Measurements from ENCODE around the gene ANKRD23.

Gene ANKRD23

GRCh38 chr2:96841701-96842495, 1.9 kb downstream of the ANKRD23 start:
- H3K36me3 Mint-ChIP-seq (ENCODE audit: low read depth): peaks cover 9% of the 10 kb centered on the region
- no peaks in the 10 kb centered on the region for H3K9me3 Mint-ChIP-seq
- peaks cover 19% of the 10 kb centered on the region for H3K4me1 Mint-ChIP-seq (ENCODE audit: low read depth)
- H3K27ac Mint-ChIP-seq: no peak overlapping the region
- H3K4me3 Mint-ChIP-seq: no peak overlapping the region
- peaks cover 4% of the 10 kb centered on the region for H3K27me3 Mint-ChIP-seq
- intact Hi-C loops (cut with micrococcal nuclease): no loop called here

- Mint-ChIP-seq H3K27me3 (peaks cover 4% of the 10 kb centered on the region), H3K27ac (no peak overlapping the region), H3K4me1 (ENCODE audit: low read depth) (peaks cover 19% of the 10 kb centered on the region), H3K4me3 (peak overlapping the region; percentile 33), H3K36me3 (ENCODE audit: low read depth) (peaks cover 13% of the 10 kb centered on the region), H3K9me3 (no peaks in the 10 kb centered on the region)
- intact Hi-C loops (cut with micrococcal nuclease): no loop called here
Measured at GRCh38 chr2:96839875-96840850, 3.7 kb downstream of the ANKRD23 start.

GRCh38 chr2:96839293-96839874, 4.4 kb downstream of the ANKRD23 start:
- intact Hi-C loops (cut with micrococcal nuclease): no loop called here
- Mint-ChIP-seq H3K9me3 (no peaks in the 10 kb centered on the region), H3K27me3 (peaks cover 4% of the 10 kb centered on the region), H3K4me1 (ENCODE audit: low read depth) (peaks cover 19% of the 10 kb centered on the region), H3K36me3 (ENCODE audit: low read depth) (peaks cover 21% of the 10 kb centered on the region), H3K4me3 (peak overlapping the region; percentile 33), H3K27ac (no peak overlapping the region)

- Mint-ChIP-seq H3K27ac (no peak overlapping the region), H3K4me3 (no peak overlapping the region), H3K36me3 (ENCODE audit: low read depth) (peaks cover 28% of the 10 kb centered on the region), H3K9me3 (no peaks in the 10 kb centered on the region), H3K27me3 (peaks cover 4% of the 10 kb centered on the region), H3K4me1 (ENCODE audit: low read depth) (peaks cover 19% of the 10 kb centered on the region)
- intact Hi-C loops (cut with micrococcal nuclease): no loop called here
Measured at GRCh38 chr2:96838345-96839292, 5.2 kb downstream of the ANKRD23 start.

- peaks cover 39% of the 10 kb centered on the region for H3K36me3 Mint-ChIP-seq (ENCODE audit: low read depth)
- H3K4me1 Mint-ChIP-seq (ENCODE audit: low read depth): peaks cover 12% of the 10 kb centered on the region
- intact Hi-C loops (cut with micrococcal nuclease): no loop called here
- H3K9me3 Mint-ChIP-seq: no peaks in the 10 kb centered on the region
- no peak overlapping the region for H3K27ac Mint-ChIP-seq
- no peak overlapping the region for H3K4me3 Mint-ChIP-seq
- H3K27me3 Mint-ChIP-seq: peaks cover 4% of the 10 kb centered on the region
Measured at GRCh38 chr2:96837575-96837974, 6.2 kb downstream of the ANKRD23 start.

- no peak overlapping the region for H3K27ac Mint-ChIP-seq
- no peak overlapping the region for H3K4me3 Mint-ChIP-seq
- H3K4me1 Mint-ChIP-seq (ENCODE audit: low read depth): peaks cover 12% of the 10 kb centered on the region
- peaks cover 56% of the 10 kb centered on the region for H3K36me3 Mint-ChIP-seq (ENCODE audit: low read depth)
- H3K27me3 Mint-ChIP-seq: peaks cover 4% of the 10 kb centered on the region
- intact Hi-C loops (cut with micrococcal nuclease): no loop called here
- H3K9me3 Mint-ChIP-seq: no peaks in the 10 kb centered on the region
Measured at GRCh38 chr2:96835830-96836229, 8.0 kb downstream of the ANKRD23 start.

GRCh38 chr2:96832754-96833507, 10.9 kb downstream of the ANKRD23 start:
- Mint-ChIP-seq H3K36me3 (ENCODE audit: low read depth) (peaks cover 79% of the 10 kb centered on the region), H3K27ac (no peak overlapping the region), H3K4me3 (no peak overlapping the region), H3K4me1 (ENCODE audit: low read depth) (no peaks in the 10 kb centered on the region), H3K27me3 (no peaks in the 10 kb centered on the region), H3K9me3 (no peaks in the 10 kb centered on the region)
- intact Hi-C loops (cut with micrococcal nuclease): no loop called here

GRCh38 chr2:96832408-96832753, 11.4 kb downstream of the ANKRD23 start:
- Mint-ChIP-seq H3K9me3 (no peaks in the 10 kb centered on the region), H3K36me3 (ENCODE audit: low read depth) (peaks cover 85% of the 10 kb centered on the region), H3K4me3 (no peak overlapping the region), H3K27ac (no peak overlapping the region), H3K4me1 (ENCODE audit: low read depth) (no peaks in the 10 kb centered on the region), H3K27me3 (no peaks in the 10 kb centered on the region)
- intact Hi-C loops (cut with micrococcal nuclease): no loop called here

- H3K27me3 Mint-ChIP-seq: no peaks in the 10 kb centered on the region
- H3K27ac Mint-ChIP-seq: no peak overlapping the region
- no peak overlapping the region for H3K4me3 Mint-ChIP-seq
- intact Hi-C loops (cut with micrococcal nuclease): no loop called here
- H3K36me3 Mint-ChIP-seq (ENCODE audit: low read depth): peaks cover 92% of the 10 kb centered on the region
- H3K4me1 Mint-ChIP-seq (ENCODE audit: low read depth): no peaks in the 10 kb centered on the region
- no peaks in the 10 kb centered on the region for H3K9me3 Mint-ChIP-seq
Measured at GRCh38 chr2:96831679-96832078, 12.1 kb downstream of the ANKRD23 start.

GRCh38 chr2:96830044-96830562, 13.7 kb downstream of the ANKRD23 start:
- Mint-ChIP-seq H3K9me3 (no peaks in the 10 kb centered on the region), H3K36me3 (ENCODE audit: low read depth) (peaks cover 100% of the 10 kb centered on the region), H3K4me1 (ENCODE audit: low read depth) (no peaks in the 10 kb centered on the region), H3K27ac (no peak overlapping the region), H3K27me3 (no peaks in the 10 kb centered on the region), H3K4me3 (no peak overlapping the region)
- intact Hi-C loops (cut with micrococcal nuclease): no loop called here

GRCh38 chr2:96828874-96829273, 14.9 kb downstream of the ANKRD23 start:
- Mint-ChIP-seq H3K4me3 (no peak overlapping the region), H3K27me3 (no peaks in the 10 kb centered on the region), H3K27ac (no peak overlapping the region), H3K36me3 (ENCODE audit: low read depth) (peaks cover 95% of the 10 kb centered on the region), H3K4me1 (ENCODE audit: low read depth) (no peaks in the 10 kb centered on the region), H3K9me3 (no peaks in the 10 kb centered on the region)
- intact Hi-C loops (cut with micrococcal nuclease): no loop called here

- Mint-ChIP-seq H3K36me3 (ENCODE audit: low read depth) (peaks cover 91% of the 10 kb centered on the region), H3K27me3 (no peaks in the 10 kb centered on the region), H3K4me3 (no peak overlapping the region), H3K27ac (no peak overlapping the region), H3K4me1 (ENCODE audit: low read depth) (no peaks in the 10 kb centered on the region), H3K9me3 (no peaks in the 10 kb centered on the region)
- intact Hi-C loops (cut with micrococcal nuclease): no loop called here
Measured at GRCh38 chr2:96828436-96828835, 15.4 kb downstream of the ANKRD23 start.
